GF-D8 (cell line): ENCODE data around the gene PDCL2.
"Not testable (repeated sequence)": the region's sequence is repeated elsewhere in the genome, so short reads cannot be mapped to it uniquely, and the experiment has no call there.

Experiments used
- DNase-seq: peaks from one replicate; lab custom pipeline; 2025; lab: John Stamatoyannopoulos, UW

The PDCL2 gene, protein sequence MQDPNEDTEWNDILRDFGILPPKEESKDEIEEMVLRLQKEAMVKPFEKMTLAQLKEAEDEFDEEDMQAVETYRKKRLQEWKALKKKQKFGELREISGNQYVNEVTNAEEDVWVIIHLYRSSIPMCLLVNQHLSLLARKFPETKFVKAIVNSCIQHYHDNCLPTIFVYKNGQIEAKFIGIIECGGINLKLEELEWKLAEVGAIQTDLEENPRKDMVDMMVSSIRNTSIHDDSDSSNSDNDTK

DNA sequence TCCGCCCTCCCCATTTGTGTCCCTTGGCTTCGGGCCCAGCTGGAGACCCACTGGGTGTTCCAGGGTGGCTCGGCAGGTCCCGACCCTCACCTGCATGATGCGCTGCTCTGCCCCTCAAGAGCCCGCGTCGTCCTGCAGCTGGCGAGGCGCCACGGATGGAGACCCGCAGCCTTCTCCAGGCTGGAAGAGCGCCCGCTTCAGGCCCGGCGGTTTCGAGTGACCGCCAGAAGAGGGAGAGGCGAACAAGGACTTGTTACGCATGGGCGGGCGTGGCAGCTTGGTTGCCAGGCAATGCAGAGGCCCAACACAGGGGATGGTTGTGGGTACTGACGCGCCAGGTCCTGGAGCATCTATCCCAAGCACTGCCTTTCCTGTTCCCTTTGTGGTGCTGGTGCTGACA, at the start of gene PDCL2:
TSS of gene PDCL2 (minus strand) at position 232 of the 400 bp plus-strand sequence. CDS start at position 96, 136 bp downstream.
- no peak for DNase-seq

DNA sequence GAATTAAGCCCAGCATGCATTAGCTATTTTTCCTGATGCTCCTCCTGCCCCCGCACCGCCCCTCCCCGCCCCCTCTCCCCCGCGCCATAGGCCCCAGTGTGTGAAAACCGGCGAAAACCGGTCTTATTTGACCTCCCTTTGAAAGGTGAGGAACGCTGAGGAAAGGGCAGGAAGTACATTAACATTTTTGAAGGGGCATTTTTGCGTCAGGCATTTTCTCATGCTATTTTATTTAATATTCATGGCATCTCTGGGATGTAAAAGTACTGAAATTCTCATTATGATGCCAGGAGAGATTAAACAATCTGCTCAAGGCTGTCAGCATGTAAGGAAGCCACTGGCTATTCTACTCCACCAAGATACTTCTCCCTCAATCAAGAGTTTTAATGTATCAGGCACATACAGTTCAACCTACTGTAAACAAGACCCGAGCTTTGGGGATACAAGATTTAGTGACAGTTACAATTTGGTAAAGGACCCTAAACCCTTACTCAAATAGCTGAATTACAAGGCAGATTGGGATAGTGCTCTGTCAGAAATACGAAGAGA, 45.3 kb upstream of the PDCL2 start:
- no peak for DNase-seq

DNA sequence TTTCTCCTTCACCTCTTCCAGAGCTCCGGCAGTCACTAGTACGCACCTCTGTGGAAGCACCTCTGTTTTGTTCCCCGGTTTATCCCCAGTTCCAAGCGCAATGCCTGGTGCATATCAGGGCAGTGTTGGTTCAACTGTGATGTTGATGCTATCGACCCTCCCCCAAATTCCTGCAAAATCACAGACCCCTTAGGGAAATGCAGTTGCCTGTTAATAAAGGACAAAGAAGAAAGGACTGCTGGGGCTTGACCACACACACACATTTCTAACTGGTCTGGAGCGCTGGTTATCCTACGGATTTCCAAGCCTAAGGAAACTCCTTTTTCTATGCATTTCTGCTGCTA, 44.6 kb upstream of the PDCL2 start:
- DNase-seq: no peak

DNA sequence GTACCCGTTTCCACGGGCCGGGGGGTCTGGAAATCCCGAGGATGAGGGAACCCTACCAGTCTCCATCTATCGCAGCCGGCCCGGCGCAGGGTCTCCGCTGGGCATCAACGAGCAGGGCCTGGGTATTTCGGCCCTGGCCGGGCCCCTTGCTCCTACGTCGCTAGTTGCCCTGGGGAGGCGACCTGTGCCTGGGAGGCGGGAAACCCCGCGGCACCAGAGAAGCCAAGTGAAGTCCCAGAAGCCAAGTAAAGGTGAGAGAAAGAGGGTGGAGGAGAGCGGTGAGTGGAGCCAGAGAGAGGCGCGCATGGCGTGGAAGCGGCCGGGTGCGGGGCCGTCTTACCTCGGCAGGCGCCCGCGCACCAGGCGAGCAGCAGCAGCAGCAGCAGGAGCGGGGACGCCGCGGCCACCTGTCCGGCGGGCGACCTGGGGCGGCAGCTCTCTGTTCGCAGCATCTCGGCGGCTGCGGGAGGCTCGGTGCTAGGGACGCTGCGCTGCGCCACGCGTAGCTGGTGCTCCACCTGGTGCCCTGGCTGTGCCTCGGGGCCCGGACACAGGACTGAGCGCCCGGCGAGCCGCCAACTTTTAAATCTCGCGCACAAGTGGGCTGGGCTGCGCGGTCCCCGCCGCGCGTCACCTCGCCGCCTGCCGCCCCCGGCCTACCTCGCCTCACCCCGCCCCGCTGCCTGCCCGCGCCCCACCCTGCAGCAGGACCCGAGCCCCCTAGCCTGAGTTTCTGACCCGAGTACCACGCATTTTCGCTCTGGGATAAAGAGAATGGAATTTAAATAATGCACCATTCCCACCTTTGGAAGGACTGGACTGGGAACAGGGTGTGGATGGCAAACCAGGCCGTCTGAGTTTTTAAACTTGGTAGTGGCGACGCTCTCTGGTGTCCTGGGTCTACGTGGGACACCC, 44.0 kb upstream of the PDCL2 start, which contains the start of gene NMU:
TSS of gene NMU (minus strand) at position 558 of the 915 bp plus-strand sequence. CDS start at position 452, 106 bp downstream.
- DNase-seq: no peak

DNA sequence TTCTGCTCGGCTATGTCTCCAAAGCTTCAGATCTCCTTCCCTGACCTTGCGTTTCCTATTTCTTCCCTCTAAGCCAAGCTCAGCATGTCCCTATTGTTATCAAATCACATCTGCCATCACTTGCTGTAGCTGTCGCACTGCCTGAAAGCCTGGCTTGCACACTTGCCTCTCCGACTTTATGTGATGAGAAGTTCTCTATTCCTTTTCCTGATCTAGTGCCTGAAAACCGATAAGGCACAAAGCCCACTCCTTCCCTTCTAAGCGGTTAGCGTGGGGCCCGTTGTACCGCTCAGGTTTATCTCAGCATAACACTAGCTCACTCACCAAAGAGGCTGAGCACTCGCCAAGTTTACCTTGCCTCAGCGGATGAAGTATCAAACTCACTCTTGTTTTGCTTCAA, 43.2 kb upstream of the PDCL2 start:
- DNase-seq: no peak

DNA sequence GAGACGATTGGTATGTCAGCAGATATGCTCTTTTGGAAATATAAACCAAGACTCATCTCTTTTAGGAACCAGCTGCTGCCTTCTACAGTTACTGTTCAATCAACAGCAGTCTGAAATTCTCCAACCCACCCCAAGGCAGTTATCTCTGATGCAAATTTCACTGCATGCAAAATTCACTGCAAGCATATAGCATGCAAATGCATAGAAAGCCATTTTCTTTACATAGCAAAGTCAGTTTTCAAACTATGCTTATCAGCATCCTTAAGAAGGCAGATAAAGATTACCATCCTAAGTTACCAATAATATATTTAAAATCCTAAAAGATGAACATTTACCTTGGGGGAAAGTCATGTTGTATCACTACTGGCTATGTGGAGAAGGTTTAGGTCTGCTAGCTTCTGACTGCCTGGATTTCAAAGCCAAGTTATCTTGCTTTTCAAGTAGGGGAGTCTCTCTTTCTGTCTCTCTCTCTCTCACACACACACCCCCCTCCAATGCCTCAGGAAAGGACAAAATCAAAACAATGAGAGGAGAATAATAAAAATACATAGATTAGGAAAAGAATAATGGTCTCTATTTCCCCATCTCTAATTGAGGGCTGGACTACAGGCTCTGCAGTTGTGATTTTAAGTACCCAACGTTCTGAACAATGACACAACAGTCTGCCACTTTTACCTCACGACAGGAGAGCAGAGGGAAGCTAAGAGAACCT, 42.5 kb upstream of the PDCL2 start:
- DNase-seq: no peak

DNA sequence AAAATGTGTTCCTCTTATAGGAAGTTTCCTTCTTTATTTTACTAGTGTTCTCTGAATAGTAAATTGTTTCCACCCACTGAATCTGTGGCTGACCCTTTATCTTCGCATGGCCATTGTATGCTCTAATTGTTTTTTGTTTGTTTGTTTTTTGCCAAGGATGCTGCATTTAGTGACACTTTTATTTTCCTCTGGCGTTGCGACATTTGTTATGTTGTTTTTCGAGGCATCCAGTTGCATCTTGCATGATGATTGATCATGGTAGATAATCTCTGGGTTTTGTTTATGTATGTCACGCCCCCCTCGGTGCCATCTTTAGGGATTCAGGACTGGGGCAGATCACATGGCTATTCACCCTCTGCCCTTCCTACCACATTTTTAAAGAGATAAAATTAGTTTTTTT, 41.9 kb upstream of the PDCL2 start:
- no peak for DNase-seq

DNA sequence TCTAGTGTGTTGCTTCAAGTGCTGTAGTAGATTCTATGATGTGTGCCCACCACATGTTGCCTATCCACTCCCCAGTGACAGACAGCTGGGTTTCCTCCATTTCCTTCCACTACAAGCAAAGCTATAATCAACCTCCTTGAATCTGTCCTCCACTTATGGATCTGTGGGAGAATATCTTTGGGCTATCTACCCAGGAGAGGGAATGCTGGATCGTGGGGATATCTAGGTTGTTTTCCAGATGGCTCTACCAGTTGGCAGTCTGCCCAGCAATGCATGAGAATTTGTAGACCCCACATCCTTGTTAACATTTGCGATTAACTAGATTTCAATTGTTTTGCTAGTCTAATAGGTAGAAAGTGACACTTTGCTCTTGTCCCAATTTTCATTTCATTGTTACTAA, 33.8 kb upstream of the PDCL2 start:
- DNase-seq: no peak

DNA sequence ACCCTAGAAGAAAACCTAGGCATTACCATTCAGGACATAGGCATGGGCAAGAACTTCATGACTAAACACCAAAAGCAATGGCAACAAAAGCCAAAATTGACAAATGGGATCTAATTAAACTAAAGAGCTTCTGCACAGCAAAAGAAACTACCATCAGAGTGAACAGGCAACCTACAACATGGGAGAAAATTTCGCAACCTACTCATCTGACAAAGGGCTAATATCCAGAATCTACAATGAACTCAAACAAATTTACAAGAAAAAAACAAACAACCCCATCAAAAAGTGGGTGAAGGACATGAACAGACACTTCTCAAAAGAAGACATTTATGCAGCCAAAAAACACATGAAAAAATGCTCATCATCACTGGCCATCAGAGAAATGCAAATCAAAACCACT, 32.0 kb upstream of the PDCL2 start:
- DNase-seq: not testable (repeated sequence)

DNA sequence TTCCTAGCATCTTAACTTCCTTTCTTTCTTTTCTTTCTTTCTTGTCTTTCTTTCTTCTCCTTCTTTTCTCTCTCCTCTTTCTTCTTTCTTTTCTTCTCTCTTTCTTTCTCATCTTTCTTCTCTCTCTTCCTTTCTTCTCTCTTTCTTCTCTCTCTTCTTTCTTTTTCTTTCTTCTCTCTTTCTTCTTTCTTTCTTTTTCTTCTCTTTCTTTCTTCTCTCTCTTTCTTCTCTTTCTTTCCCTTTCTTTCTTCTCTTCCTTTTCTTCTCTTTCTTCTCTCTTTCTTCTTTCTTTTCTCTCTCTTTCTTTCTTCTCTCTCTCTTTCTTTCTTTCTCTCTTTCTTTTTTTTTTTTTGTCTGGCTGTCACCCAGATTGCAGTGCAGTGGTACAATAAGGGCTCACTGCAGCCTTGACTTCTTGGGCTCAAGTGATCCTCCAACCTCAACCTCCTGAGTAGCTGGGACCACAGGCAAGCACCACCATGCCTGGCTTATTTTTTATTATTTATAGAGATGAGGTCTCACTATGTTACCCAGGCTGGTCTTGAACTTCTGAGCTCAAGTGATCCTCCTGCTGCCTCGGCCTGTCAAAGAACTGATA, 26.6 kb upstream of the PDCL2 start:
- no peak for DNase-seq

DNA sequence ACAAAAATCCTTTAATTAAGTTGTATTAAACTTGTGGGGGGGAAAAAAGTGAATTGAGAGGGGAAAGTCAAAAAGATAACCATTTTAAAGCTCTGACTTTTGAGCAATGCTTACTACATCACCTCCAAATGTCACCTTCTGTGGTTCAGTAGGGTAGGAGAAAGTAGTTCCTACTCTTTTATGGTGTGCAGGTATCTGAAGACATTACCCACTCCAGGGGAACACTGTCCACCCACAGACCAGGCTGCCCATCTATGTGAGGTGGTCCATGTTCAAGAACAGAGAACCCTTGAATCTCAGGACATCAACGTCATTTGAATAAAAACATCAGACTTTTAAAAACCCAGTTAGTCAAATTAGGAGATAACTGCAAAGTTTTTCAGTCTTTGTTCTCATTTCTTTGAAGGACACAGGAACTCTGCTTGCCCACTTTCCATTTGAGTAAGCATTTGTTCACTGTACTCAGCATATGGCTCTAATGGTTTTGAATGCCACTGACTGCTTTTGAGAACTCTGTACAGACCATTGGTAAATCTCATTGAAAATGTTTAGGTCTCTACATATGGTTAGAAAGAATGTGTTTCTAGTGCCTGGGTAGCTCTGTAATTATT, 25.6 kb upstream of the PDCL2 start:
- DNase-seq: no peak

DNA sequence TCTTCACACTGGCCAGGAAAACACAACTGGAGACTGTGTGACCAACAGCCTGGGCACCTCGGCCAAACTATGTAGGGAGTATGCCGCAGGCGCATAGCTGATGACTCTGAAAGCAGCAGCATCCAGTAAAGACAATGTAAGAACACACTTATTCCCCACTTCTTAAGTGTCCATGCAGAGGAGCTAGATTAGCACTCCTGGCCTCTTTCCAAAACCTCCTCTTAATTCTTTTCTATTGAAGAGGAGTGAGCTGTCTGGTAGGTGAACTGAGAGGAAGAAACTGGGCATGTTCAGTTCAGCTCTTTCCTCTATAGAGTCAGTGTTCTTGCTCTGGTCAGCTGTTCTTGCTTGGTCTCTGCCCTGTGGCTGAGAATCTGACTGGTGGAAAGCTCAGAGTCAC, 23.0 kb upstream of the PDCL2 start:
- DNase-seq: no peak

DNA sequence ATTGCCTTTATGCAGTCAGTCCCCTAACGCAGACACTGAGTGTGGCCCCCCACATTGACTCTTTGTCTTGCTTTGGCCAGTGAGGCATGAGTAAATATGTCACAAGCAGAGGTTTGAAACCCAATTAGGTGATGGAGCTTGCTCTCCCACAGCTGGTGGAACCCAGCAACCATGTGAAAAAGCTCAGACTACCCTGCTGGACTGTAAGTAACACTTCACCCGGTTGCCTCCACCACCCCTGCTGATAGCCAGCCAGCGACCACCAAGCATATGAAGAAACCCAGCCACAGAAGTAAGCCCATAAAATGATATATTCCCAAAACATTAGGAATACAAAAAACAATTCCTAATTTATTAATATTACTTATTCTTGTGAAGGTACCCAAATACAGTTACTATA, 21.6 kb upstream of the PDCL2 start:
- no peak for DNase-seq

DNA sequence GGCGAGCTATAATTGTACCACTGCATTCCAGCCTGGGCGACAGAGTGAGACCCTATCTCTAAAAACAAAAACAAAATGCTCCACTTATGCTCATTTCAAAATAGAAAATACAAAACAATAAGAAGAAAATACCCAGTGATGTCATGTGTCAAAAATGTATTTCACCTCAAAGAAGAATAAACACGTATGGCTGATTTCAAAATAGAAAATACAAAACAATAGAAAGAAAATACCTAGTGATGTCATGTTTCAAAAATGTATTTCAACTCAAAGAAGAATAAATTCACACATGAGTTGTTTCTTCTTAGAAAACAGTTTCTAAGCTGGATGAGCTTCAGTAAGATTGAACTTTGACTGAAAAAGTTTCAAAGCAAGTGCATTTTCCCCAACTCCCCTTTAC, 20.3 kb upstream of the PDCL2 start:
- no peak for DNase-seq

DNA sequence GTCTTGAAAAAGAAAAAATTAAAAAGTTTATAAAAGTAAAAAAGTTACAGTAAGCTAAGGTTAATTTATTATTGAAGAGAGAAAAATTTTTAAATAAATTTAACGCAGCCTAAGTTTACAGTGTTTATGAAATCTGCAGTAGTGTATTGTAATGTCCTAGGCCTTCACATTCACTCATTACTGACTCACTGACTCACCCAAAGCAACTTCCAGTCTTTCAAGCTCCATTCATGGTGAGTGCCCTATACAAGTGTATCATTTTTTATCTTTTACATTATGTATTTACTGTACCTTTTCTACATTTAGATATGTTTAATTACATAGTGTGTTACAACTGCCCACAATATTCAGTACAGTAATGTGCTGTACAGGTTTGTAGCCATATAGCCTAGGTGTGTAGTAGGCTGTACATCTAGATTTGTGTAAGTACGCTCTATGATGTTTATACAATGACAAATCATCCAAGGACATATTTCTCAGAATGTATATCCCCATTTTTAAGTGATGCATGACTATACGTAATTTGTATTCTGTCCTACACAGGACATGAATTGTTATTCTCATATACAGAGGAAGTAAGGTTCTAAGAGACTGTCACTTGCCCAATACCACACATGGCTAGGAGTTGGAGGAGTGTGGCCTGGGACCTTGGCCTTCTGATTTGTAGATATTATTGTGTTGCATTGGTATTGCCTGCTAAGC, 19.5 kb upstream of the PDCL2 start:
- DNase-seq: no peak

DNA sequence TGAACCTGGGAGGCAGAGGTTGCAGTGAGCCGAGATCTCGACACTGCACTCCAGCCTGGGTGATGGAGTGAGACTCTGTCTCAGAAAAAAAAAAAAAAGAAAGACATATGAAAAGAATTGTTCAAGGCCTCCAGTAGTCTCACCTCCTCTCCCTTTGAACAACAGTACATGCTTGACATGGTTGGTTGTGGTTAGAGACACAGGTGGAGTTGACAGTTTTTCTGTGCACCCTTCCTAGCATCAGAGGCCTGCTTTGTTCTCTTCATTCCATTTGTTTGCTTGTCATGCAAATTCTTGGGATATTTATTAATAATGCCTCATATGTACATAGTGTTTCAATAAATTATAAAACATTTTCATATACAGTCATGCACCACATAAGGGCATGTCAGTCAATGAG, 18.3 kb upstream of the PDCL2 start:
- no peak for DNase-seq

DNA sequence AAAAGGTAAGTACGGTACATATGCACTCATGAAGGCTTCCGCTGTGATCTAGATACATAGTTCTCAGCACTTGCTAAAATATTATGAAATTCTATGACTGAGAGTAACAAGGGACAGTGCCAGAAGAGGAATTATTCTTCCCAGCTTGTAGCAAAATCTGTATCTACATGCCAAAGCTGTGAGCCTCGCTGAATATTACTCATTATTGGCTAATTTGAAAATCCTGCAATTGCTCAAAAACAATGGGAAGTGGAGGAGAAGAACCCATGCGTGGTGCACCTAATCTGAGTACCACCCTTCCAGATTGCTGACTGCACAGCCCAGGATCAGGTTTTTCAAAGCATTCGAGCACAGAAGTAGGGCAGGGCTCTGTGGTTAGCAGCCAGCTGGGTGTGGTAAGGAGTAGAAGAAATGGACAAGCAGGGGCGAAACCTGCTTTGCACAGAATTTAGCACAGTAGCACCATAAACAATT, 17.4 kb upstream of the PDCL2 start:
- no peak for DNase-seq

DNA sequence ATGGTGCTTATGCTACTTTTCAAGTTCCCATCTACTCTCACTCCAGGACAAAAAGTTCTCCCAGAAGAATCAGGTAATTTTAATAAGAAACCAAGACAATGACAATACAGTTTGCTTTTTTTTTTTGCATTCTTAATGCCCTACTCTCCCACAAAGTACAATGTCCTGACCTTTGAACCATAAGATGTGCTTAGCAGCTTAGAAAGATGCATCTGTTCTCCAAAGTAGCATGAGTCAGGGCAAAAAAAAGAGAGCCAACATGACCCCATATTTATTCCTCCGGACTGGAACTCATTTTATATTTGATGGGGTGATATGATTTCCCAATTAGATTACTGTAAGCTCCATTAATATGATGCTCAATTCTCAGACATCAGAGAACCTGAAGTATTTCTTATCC, 16.5 kb upstream of the PDCL2 start:
- no peak for DNase-seq

DNA sequence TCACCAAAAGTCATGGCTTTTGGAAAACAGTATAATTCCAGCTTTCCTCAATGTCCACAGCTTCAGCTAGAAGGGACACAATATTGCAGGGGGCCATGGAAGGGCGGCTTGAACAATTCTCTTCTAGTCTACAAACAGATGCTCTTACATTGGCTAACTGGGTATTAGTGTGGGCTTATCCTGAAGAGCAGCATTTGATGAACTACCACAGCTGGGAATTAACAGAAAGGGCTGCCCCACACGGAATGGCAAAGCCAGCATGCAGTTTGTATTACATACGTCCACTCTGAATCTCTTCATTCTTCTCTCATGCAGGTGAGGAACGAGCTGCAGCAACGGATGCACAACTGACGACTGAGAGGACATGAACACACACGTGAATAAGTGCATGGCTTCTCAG, 13.0 kb upstream of the PDCL2 start:
- DNase-seq: no peak

DNA sequence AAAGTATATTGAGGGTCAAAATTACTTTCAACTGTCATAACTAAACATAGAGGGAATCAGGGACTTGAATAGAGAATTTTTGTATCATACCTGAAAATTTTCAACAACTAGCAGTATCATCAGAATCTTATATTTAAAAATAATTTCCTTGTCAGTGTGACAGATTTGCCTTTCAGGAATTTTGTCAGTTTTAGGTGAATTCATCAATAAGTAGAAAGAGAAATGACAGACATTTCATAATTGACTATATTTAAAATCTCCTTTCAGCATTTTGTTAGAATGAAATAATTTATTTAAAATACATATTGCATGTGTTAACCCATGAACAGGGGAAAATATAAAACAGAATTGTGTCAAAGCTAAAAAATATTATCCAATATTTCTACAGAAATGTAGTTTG, 8.6 kb upstream of the PDCL2 start:
- no peak for DNase-seq

DNA sequence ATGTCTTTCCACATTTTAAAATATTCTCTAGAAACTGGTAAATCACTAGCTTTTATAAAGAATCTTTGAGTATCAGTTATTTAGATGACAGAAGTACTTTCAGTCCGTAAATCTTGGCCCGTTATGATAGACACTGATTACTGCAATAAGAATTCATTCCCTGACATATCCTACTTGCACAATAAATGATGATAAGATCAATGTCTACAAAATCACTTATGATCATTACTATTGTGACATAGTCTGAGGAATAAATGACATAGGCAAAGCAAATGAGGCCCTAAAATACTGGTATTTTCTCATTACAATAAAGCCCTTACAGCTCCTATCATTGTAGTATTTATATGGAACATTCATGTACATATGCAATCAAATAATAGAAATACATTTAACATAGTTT, 6.6 kb upstream of the PDCL2 start:
- DNase-seq: no peak
